Vagina (tissue), 2 donors: Measurements from ENCODE around the gene WSB1. TPM values are rescaled to one million over a fixed set of nuclear protein-coding genes. Genes with fewer than 3 reads are reported as not detected.

Experiments
- DNase-seq, 2 donors: peaks; one replicate each; pipeline ENCODE4 v3.0.0-alpha.2; 2017; ENCODE audit errors: extremely low spot score in 2 of 2
- H3K27ac ChIP-seq: fragments of 200-600 bp; sonication (generic); one replicate; pipeline ENCODE4 v1.5.1; 2019
- H3K27me3 ChIP-seq: fragments of 200-600 bp; sonication (generic); one replicate; pipeline ENCODE4 v1.5.1; 2019
- H3K36me3 ChIP-seq, 2 donors: fragments of 200-600 bp; sonication (generic); one replicate each; pipeline ENCODE4 v1.5.1; 2017 to 2019
- H3K4me1 ChIP-seq: fragments of 200-600 bp; sonication (generic); one replicate; pipeline ENCODE4 v1.5.1; 2019
- H3K4me3 ChIP-seq, 2 donors: fragments of 200-600 bp; sonication (generic); 1 replicate in 1 of 2; 2 replicates in 1 of 2; pipeline ENCODE4 v1.5.1; 2016 to 2019
- H3K9me3 ChIP-seq: fragments of 200-600 bp; sonication (generic); one replicate; pipeline ENCODE4 v1.5.1; 2019
- CTCF ChIP-seq, 3 experiments: fragments of 450-650 bp in 2 of 3; fragments of 200-600 bp in 1 of 3; sonication (generic) in 1 of 3; IDR thresholded peaks; one replicate each; pipeline ENCODE4 v1.5.1; 2017 to 2019; ENCODE audit warnings: antibody characterized with exemption in 3 of 3, mild to moderate bottlenecking in 2 of 3, moderate library complexity in 2 of 3
- POLR2A ChIP-seq, 2 donors: fragments of 450-650 bp; IDR thresholded peaks; one replicate each; pipeline ENCODE4 v1.6.1; 2017; ENCODE audit warnings: antibody characterized with exemption in 2 of 2, mild to moderate bottlenecking in 2 of 2, moderate library complexity in 2 of 2
- POLR2AphosphoS5 ChIP-seq, 2 donors: sonication (generic); formaldehyde crosslinking; IDR thresholded peaks; one replicate each; pipeline ENCODE4 v1.9.0; 2017; ENCODE audit warnings: antibody characterized with exemption in 2 of 2, mild to moderate bottlenecking in 2 of 2, low read depth in 1 of 2; ENCODE audit not compliant: insufficient read depth in 1 of 2
- intact Hi-C: fragments of 100-400 bp; cut with DNase I; formaldehyde crosslinking; loops from one replicate; pipeline ENCODE4 v1.15.1; 2023
- total RNA-seq: library from RNA; depleted of rRNA; stranded (reverse); fragments of >200 nt; gene quantifications from one replicate; pipeline ENCODE4 v1.2.3, GENCODE V29; 2016

Gene WSB1
- total RNA-seq, 1 donor from 2014 or later: 158 TPM

- peaks cover 40% of the 10 kb centered on the region for H3K4me1 ChIP-seq
- H3K27ac ChIP-seq: peak overlapping the region; percentile 50
- intact Hi-C loops: no loop called here
- no peaks in the 10 kb centered on the region for H3K9me3 ChIP-seq
- peaks cover 0 to 26% of the 10 kb centered on the region in 2 donors for H3K36me3 ChIP-seq
- no peak overlapping the region for H3K4me3 ChIP-seq
- no peak for DNase-seq
- H3K27me3 ChIP-seq: no peaks in the 10 kb centered on the region
- TF ChIP-seq POLR2A (IDR thresholded peaks at IDR 0.05): no peak
- no peak for TF ChIP-seq CTCF (IDR thresholded peaks at IDR 0.05)
- TF ChIP-seq POLR2AphosphoS5 (IDR thresholded peaks at IDR 0.05; ENCODE audit: insufficient read depth in 1 of 2, low read depth in 1 of 2): no peak
These were observed 26.3 kb downstream of the WSB1 start for GRCh38 chr17:27320222-27320560.

- DNase-seq: no peak
- Histone ChIP-seq H3K27ac (no peak overlapping the region), H3K4me1 (peaks cover 41% of the 10 kb centered on the region)
These were observed 27.5 kb downstream of the WSB1 start for GRCh38 chr17:27321372-27321771.

GRCh38 chr17:27322026-27322425 lies 28.1 kb downstream of the WSB1 start:
- Histone ChIP-seq H3K36me3 (peaks cover 0 to 10% of the 10 kb centered on the region in 2 donors), H3K4me1 (peaks cover 41% of the 10 kb centered on the region), H3K4me3 (no peak overlapping the region), H3K9me3 (no peaks in the 10 kb centered on the region), H3K27me3 (no peaks in the 10 kb centered on the region), H3K27ac (no peak overlapping the region)
- DNase-seq: no peak
- intact Hi-C loops: no loop called here
- no peak for TF ChIP-seq POLR2AphosphoS5 (IDR thresholded peaks at IDR 0.05; ENCODE audit: insufficient read depth in 1 of 2, low read depth in 1 of 2)
- TF ChIP-seq POLR2A (IDR thresholded peaks at IDR 0.05): no peak
- no peak for TF ChIP-seq CTCF (IDR thresholded peaks at IDR 0.05)

More at GRCh38 chr17:27321372-27321771, 27.5 kb downstream of the WSB1 start:
- peaks cover 0 to 14% of the 10 kb centered on the region in 2 donors for H3K36me3 ChIP-seq
- TF ChIP-seq POLR2AphosphoS5 (IDR thresholded peaks at IDR 0.05; ENCODE audit: insufficient read depth in 1 of 2, low read depth in 1 of 2) (no peak), CTCF (IDR thresholded peaks at IDR 0.05) (no peak), POLR2A (IDR thresholded peaks at IDR 0.05) (no peak)
- intact Hi-C loops: no loop called here
- no peaks in the 10 kb centered on the region for H3K27me3 ChIP-seq
- no peak overlapping the region for H3K4me3 ChIP-seq
- H3K9me3 ChIP-seq: no peaks in the 10 kb centered on the region

- Histone ChIP-seq H3K4me1 (peaks cover 41% of the 10 kb centered on the region), H3K4me3 (no peak overlapping the region), H3K27ac (peak overlapping the region; percentile 47), H3K27me3 (no peaks in the 10 kb centered on the region), H3K9me3 (no peaks in the 10 kb centered on the region), H3K36me3 (peaks cover 0 to 3% of the 10 kb centered on the region in 2 donors)
- intact Hi-C loops: no loop called here
- no peak for DNase-seq
- no peak for TF ChIP-seq POLR2AphosphoS5 (IDR thresholded peaks at IDR 0.05; ENCODE audit: insufficient read depth in 1 of 2, low read depth in 1 of 2)
- no peak for TF ChIP-seq POLR2A (IDR thresholded peaks at IDR 0.05)
- TF ChIP-seq CTCF (IDR thresholded peaks at IDR 0.05): no peak
These were observed 29.0 kb downstream of the WSB1 start for GRCh38 chr17:27322690-27323508.

DNA sequence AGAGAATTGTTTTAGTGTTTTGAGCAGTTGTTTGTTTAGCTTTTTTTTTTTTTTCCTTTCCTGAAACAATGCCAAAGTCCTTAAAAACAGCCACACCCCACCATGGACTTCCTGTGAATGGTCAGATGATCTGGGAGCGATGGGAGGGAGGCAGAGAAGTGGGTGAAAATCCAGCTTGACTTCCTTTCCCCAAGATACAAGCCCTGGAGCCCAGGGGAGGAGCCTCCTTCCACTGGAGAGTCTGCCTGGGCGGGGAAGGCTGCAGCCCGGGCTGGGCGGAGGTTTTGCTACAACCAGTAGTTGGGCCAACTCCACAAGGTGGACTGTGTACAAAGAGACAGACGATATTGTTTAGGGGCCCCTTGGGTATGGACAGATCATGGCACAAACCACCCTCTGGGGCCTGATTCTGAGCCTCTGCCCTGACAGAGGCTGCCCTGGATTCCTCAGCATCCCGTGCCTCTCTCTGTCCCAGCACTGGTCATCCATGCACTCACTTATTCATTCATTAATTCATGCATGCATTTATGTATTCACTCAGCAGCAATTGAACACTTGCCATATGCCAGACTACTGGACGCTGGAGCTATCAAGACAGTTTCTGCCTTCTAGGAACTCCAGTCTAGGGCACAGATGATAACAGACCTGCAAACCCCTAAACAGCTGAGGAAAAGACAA lies 29.8 kb downstream of the WSB1 start:
- peak; percentile 45 to 56 for TF ChIP-seq POLR2AphosphoS5 (IDR thresholded peaks at IDR 0.05; ENCODE audit: insufficient read depth in 1 of 2, low read depth in 1 of 2)
- no peak for TF ChIP-seq POLR2A (IDR thresholded peaks at IDR 0.05)
- TF ChIP-seq CTCF (IDR thresholded peaks at IDR 0.05): no peak
- H3K36me3 ChIP-seq: no peaks in the 10 kb centered on the region
- H3K4me3 ChIP-seq: no peak overlapping the region
- intact Hi-C loops: no loop called here
- no peak for DNase-seq
- peak overlapping the region; percentile 47 for H3K27ac ChIP-seq
- H3K27me3 ChIP-seq: no peaks in the 10 kb centered on the region
- peaks cover 41% of the 10 kb centered on the region for H3K4me1 ChIP-seq
- no peaks in the 10 kb centered on the region for H3K9me3 ChIP-seq
